T-helper 1 cell treated with Interleukin-12 subunit alpha and Interleukin-12 subunit beta and Interleukin-4 antibody, amounts not matched to agents 30 ng/mL and 1 ng/mL, for 36 hours (primary cell): Measurements from ENCODE around the gene ZC3H4. TPM values are rescaled to one million over a fixed set of nuclear protein-coding genes. Genes with fewer than 3 reads are reported as not detected.

Experiments used
- intact Hi-C: fragments of 100-400 bp; cut with micrococcal nuclease; formaldehyde crosslinking; loops from one replicate; pipeline ENCODE4 v1.15.1; 2024
- total RNA-seq: library from RNA; stranded (reverse); gene quantifications from 2 replicates; pipeline ENCODE4 v1.2.3, GENCODE V29; 2022

The ZC3H4 gene
- total RNA-seq, 1 donor from 2014 or later = 135 TPM

DNA sequence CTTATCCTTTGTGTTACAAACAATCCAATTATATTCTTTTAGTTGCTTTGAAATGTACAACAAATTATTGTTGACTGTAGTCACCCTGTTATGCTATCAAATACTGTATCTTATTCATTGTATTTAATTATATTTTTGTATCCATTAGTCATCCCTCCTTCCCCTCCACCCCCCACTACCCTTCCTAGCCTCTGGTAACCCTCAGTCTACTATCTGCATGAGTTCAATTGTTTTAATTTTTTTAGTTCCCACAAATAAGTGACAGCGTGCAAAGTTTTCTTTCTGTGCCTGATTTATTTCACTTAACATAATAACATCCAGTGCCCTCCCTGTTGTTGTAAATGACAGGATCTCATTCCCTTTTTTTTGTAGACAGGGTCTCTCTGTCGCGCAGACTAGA, 21.6 kb upstream of the ZC3H4 start:
- intact Hi-C loops = no loop called here

DNA sequence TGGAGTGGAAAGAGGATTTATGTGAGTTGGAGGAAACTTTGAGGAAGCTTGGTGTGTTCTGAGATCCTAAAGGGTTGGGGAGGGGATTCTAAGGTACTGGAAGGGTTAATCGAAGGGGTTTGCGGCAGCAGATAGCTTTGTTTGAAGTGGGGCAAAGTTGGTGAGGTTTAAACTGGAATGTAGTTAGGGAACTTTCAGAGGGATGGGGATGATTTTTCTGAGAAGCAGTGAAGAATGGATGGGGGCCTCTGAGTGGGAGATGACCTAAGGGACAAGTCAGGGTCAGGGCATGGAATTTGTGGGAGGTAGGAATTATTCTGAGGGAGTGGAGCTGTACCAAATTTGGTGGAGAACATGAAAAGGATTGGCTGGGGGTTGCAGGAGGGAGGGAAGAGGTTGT, 21.0 kb upstream of the ZC3H4 start:
- intact Hi-C loops = no loop called here

DNA sequence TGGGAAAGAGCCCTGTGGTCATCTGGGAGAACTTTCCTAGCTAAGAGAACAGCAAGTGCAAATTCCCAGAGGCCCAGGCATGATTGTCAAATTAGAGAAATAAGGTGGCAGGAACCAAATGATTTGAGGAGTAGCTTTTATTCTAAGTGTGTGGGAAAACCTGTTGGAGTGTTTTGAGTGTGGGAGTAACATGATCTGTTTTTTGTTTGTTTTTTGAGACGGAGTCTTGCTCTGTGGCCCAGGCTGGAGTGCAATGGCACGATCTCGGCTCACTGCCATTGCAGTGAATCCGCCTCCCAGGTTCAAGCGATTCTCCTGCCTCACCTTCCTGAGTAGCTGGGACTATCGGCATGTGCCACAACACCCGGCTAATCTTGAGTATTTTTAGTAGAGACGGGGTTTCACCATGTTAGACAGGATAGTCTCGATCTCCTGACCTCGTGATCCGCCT, 19.5 kb upstream of the ZC3H4 start:
- intact Hi-C loops = no loop called here

DNA sequence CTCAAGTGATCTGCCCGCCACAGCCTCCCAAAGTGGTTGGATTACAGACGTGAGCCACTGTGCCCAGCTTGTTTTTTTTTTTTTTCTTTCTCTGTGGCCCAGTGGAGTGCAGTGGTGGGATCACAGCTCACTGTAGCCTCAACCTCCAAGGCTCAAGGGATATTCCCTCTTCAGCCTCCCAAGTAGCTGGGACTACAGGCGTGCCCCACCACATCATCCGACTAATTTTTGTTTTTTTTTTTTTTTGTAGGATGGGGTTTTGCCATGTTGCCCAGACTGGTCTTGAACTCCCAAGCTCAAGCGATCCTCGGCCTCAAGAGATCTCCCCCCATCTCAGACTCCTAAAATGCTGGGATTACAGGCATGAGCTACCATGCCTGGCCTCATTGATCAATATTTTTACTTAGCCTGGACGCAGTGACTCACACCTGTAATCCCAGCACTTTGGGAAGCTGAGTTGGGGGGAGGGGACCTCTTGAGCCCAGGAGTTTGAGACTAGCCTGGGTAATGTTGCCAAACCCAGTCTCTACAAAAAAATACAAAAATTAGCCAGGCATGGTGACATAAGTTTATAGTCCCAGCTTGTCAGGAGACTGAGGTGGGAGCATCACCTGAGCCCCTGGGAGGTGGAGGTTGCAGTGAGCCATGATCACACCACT, 18.7 kb upstream of the ZC3H4 start:
- intact Hi-C loops = no loop called here

DNA sequence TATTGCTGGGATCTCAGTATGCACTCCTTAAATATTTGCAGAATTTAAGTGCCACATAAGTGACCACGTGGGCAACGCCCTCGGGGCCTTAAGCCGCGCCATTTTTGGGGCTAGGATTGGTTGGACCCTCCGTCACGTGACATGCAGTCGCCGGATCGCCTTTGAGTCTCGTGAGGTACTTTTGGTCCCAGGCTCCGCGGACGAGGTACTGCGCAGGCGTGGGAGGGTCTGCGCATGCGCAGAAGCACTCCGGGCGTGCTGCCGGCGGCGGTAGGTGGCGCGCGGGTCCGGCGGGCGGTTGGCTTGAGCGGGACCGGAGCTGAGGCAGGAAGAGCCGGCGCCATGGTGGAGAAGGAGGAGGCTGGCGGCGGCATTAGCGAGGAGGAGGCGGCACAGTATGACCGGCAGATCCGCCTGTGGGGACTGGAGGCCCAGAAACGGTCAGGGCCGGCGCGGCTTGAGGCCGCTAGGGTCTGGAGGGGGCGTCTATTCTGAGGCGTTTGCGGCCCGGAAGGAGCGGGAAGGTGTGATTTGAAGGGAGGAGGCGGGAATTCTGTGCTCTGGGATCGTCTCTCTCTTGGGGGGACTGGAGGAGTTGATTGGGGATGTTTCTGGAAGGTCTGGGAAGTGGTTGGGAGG, 17.1 kb upstream of the ZC3H4 start, which contains the start of gene SAE1:
Gene SAE1, plus strand, starts transcription at position 247 of the 639 bp plus-strand sequence. Its CDS starts 96 bp downstream, at position 343.
- intact Hi-C loops = loop anchor here (1.0 kb wide), 6 partner anchors 17 to 268 kb away; partner anchors contain the start of genes TMEM160 and ZC3H4

DNA sequence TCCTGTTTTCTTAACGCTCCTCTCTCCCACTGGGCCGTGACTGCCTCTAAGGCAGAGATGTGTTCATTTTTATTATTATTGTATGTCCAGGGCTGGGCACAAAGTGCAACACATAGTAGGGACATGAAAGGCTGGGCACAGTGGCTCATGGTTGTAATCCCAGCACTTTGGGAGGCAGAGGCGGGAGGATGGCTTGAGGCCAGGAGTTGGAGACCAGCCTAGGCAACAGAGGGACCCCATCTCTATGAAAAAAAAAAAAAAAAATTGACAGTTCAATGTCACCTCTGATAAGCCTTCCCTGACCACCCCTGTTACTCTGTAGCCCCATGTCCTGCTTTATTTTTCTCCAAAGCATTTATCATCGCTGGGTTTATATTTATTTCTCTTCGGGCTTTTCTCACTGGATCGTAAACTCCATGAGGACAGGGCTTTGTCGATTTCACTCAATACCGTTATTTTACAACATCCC, 16.6 kb upstream of the ZC3H4 start:
- intact Hi-C loops = loop anchor here (1.0 kb wide), 5 partner anchors 17 to 268 kb away; partner anchors contain the start of genes TMEM160 and ZC3H4

DNA sequence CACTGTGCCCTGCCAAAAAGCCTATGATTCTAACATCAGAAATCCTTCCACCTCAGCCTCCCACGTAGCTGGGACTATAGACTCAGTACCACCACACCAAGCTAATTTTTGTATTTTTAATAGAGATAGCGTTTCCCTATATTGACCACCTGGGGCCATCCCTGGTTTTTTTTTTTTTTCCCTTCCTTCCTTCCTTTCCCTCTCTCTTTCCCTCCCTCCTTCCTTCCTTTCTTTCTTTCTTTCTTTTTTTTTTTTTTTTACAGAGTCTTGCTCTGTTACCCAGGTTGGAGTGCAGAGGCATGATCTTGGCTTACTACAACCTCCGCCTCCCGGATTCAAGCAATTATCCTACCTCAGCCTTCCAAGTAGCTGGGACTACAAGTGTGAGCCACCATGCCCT, 16.0 kb upstream of the ZC3H4 start:
- intact Hi-C loops = no loop called here

DNA sequence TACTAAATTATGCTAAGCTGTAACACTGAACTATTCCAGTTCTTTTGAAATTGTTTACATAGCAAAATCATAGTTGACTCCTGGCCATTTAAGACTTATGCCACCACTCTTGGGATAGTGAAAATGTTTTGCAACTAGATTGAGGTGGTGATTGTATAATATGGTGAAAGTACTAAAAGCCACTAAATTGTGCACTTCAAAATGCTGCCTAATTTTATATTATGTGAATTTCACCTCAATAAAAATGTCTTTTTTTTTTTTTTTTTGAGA, 12.0 kb upstream of the ZC3H4 start:
- intact Hi-C loops = loop anchor here (1.0 kb wide), 4 partner anchors 31 to 112 kb away; no protein-coding TSS in a partner anchor

DNA sequence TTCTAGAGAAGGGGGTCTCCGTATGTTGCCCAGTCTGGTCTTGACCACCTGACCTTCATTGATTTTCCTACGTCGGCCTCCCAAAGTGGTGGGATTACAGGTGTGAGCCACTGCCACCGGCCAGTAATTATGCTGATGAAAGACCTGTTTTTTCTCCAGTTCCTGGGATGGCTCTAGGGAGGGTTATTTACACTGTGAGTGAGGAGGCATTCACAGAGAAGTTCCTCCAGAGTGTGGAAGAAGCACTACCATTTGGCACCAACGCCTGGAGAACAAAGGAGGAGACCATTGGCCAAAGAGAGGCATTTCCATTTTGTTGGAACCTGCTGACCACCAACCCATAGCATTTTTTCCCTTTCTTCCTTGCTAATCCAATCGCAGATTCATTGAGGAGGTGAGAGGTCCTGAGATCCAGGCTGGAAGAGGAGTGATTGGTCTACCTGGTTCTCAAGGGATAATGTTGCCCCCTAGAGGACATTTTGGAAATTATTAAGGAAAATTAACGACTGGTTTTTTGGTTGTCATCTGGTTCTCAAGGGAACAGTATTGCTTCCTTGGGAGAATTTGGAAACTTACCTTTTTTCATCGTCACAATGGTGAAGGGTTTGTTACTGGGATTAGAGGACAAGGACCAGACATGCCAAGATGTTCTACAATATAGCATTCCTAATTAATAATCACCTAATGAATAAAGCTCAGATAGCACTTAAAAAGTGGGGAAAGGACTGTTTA, 11.5 kb upstream of the ZC3H4 start:
- intact Hi-C loops = loop anchor here (1.0 kb wide), 4 partner anchors 31 to 112 kb away; no protein-coding TSS in a partner anchor

DNA sequence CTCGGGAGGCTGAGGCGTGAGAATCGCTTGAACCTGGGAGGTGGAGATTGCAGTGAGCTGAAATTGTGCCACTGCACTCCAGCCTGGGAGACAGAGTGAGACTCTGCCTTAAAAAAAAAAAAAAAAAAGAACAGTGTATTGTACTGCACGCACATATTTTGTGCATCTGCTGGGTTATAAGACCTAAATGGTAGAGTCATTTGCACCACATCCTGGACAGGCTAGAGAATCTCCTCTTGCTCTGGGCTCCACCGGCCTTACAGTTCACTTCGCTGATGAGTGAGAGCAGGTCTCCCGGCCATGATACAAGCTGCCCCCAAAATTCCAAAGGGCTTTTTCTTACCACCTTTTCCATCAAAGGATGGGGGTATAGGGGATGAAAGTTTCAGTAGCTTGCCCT, 9.8 kb upstream of the ZC3H4 start:
- intact Hi-C loops = no loop called here

DNA sequence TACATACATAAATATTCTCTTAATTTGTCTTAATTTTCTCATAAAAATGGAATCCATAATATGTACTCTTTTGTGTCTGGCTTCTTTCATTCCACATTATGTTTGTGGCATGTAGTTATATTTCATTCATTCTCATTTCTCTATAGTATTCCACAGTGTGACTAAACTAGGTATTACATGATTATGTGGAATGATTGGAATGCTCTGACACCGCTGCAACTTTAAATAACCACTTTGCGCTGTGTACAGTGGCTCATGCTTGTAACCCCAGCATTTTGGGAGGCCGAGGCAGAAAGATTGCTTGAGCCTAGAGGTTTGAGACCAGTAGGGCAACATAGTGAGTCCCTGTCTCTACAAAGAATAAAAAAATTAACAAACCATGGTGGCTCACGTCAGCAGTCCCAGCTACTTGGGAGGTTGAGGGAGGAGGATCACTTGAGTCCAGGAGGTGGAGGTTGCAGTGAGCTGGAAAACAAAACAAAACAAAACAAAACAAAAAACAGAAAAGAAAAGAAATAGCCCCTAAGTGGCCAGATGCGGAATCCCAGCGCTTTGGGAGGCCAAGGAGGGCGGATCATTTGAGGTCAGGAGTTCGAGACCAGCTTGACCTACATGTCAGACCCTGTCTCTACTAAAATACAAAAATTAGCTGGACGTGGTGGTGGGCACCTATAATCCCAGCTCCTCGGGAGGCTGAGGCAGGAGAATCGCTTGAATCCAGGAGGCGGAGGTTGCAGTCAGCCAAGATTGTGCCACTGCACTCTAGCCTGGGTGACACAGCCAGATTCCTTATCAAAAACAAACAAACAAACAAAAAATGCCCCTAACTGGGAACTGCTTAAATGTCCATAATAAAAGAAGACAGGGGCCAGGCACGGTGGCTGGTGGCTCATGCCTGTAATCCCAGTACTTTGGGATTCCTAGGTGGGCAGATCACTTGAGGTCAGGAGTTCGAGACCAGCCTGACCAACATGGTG, 9.1 kb upstream of the ZC3H4 start:
- intact Hi-C loops = no loop called here

DNA sequence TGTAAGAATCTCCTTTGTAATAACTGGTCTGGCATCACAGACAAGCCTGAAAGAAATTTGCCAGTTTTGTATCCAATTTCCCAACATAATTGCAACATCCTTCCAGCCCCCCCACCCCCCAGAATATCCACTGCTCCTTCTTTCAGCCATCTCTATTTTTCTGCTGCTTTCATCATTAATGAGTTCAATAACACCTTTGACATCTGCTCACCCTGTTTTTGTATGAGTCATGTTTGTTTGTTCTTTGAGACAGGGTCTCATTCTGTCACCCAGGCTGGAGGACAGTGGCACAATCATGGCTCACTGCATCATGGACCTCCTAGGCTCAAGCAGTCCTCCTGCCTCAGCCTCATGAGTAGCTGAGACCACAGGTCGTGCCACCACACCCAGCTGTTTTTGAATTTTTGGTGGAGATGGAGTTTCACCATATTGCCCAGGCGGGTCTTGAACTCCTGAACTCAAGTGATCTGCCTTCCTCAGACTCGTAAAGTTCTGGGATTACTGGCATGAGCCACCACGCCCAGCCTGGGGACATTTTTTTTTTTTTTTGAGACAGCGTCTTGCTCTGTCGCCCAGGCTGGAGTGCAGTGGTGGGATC, 7.0 kb upstream of the ZC3H4 start:
- intact Hi-C loops = no loop called here

DNA sequence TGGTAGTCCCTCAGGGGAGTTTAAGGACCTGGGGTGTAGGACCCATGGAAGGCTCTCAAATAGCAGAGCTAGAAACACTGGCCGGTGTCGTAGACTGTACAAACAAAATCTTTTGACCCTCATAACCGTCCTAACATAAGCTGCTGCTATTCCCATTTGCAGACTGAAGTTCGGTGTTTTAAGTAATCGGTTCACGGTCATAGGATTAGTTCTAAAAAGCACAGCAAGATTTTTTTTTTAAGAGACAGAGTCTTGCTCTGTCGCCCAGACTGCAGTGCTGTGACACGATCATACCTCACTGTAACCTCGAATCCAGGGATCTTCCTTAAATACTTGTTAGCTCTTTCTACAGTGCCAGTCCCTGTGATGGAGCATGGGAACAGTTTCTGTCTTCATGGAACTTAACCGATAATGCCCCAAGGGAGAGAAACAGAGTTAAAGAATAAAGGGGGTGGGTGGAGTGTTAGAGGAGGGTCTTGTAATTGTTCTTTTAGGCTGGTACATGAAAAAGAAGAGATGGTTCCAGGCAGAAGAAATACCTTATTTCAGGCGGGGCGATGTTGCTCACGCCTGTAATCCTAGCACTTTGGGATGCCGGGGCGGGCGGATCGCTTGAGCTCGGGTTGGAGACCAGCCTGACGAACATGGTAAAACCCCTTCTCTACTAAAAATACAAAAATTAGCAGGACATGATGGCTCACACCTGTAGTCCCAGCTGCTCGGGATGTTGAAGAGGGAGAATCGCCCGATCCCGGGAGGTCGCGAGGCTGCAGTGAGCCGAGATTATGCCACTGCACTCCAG, 475 bp upstream of the ZC3H4 start:
- intact Hi-C loops = loop anchor here (1.0 to 10.0 kb wide), 16 partner anchors 16 to 1529 kb away; partner anchors contain the start of genes AP2S1, ARHGAP35, CCDC9 and DACT3

DNA sequence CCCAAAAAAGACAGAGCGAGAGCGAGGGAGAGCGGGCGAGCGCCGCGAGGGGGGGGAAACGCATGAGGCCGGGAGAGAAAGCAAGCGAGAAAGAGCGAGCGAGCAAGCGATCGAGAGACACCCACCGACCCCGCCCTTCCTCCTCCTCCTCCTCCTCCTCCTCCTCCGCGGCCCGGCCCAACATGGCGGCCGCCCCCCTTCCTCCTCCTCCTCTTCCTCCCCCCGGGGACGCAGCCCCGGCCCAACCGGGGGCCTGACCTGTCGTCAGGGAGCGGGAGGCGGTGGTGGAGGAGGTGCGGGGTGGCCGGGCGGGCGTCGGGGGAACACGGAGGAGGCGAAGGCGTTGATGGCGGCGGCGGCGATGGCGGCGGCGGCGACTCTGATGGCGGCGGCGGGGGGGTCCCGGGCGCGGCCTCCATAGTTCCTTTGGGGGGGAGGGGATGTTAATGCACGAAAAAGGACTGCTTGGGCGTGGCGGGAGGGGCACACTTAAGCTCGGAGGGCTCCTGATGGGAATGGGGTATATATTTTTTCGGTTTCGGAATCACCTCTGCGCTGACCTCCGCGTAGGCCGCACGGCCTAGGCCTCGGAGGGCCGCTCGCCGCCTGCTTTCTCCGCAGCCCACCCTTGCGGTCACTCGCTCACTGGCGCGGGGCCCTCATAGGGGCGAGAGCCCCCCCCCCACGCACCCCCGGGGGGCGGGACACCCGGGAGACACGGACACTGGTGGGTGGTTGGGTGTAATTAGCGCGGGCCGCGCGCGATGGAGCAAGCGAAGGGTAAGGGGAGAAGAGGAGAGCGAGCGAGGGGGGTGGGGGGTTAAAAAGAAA, 1.2 kb downstream of the ZC3H4 start:
- intact Hi-C loops = loop anchor here (2.0 to 10.0 kb wide), 3 partner anchors 155 to 1528 kb away; partner anchors contain the start of gene OPA3

DNA sequence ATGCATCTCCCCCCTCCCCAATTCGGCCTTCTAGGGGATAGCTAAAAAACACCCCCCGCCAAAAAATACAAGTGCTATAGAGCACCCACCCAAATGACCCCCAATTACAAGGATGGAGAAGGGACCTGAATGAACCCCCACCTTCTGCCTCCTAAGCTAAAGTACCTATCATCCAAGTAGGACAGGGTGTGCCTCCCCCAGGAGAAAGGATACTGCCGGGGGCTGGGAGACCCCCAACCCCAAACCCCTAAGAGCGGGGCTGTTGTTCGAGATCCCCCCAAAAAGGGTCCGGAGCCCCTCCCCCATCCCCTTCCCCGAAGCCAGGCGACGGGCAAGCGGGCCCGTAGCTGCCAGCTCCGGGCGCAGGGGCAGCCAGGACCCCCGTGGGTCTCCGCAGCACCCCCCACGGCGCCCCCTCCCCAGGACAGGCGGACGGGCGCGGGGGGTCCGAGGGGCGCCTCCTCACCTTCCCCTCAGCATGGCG, 1.9 kb downstream of the ZC3H4 start:
- intact Hi-C loops = loop anchor here (2.0 to 10.0 kb wide), 3 partner anchors 154 to 1527 kb away; partner anchors contain the start of gene OPA3

DNA sequence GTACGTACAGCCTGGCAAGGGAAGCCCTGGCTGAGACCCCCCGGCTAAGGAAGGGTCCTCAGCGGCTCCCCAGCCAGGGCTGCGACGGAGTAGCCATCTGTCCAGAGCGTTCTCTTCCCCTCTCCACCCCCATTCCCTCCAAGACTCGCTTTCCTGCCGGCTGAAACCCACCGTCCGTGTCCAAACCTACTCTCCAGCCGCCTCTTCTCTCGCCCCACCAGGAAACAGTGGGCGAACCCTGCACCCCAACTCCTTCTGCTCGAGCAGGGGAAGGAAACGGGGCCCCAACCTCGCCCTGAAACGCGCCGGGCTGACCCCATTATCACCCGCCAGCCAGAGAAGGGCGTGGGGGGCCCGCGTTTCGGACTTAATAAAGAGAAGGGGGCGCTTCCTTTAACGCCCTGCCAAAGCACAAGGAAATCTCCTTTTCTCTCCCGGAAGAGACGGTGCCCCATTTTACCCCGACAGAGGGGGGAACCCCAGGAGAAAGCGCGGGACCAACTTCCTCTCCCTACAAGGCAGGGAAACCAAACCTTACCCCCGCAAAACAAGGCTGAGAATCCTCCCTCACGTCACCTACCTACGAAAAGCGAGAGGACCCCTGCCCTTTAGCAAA, 2.5 kb downstream of the ZC3H4 start:
- intact Hi-C loops = loop anchor here (5.0 to 10.0 kb wide), 2 partner anchors 154 to 1526 kb away; partner anchors contain the start of gene OPA3

DNA sequence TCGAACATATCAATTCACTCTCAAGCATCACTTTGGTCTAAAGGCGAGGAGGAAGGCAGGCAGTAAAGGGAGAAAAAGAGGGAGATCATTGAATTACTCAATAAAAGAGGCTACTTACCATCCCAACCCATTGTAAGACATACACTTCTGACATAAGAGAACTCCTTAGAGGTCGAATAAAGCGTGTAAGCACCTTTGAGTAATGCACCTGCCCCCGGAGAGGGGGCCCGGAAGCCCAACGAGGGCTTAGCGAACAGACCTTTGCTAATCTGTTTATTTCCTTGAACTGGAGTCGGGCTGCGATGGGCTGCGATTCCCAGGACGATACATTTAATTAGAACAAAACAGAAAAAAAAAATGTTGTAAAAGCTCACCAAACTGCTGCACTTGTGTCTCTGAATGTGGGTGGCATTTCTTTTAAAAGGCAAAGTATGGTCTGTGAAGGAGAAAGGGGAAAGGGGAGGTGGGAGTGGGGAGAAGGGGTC, 3.0 kb downstream of the ZC3H4 start:
- intact Hi-C loops = loop anchor here (5.0 to 10.0 kb wide), 2 partner anchors 153 to 1526 kb away; partner anchors contain the start of gene OPA3
